ENCODE data around the gene ZNF462. TPM values are rescaled to one million over a fixed set of nuclear protein-coding genes. Genes with fewer than 3 reads are reported as not detected.
A peak's percentile ranks its signal among the peaks of the same experiment; 100 is the strongest.

ZNF462 gene
- polyA plus RNA-seq, 2 of the 4 experiments (the other 2 are of a cell fraction), result 2.4 to 3.9 TPM

DNA sequence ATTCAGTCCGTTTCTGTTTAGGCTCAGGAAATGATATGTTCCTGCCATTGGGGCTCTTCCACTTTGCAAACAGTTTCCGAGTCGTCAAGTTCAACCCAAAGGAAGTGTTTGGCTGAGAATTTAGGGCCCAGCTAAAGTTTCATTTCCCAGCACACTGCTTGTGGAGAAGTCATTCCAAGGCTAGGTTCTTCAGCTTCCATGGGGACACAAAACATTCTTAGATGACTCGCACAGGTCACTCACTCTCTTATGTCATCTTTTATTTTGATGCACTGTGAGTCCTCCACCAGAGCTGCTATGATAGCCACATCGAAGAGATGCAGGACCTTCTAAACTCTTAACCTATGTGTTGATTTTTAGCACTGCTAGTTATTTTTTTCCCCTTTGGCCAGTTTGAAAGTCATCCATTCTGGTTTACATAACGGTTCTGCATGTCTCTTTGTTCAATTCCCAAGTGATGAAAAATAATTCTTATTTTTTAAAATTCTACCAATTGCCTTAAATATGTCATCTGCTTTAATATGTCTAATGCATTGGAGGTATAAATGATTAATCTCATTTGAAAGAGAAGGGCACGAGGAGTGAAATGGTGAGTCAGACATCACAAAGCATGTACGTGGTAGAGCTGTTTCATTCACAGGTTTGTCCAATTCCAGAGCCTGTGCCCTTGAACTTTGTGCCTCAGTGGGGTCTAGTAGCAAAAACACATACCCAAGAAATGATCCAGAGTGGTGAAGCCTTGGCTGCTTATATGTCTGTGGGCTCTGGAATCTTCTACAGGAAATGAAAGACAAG lies 84.3 kb downstream of the ZNF462 start:
- ChIA-PET CTCF (interaction anchor here (0.7 kb wide), 1 partner anchor 13 kb away, joined by 3 read pairs; no protein-coding TSS in a partner anchor), POLR2A (no interaction called here)
- 62% methylated on average over 8 of the region's 8 CpGs for WGBS (ENCODE audit: missing lambda C conversion rate)
- FAIRE-seq (no peak), DNase-seq (ENCODE audit: low read depth in 1 of 2, low spot score in 1 of 2) (no peak), ATAC-seq (peak; percentile 33 to 54; a peak in 2 of 6 replicates)
- Histone ChIP-seq H3K4me3 (no peak overlapping the region), H3K27ac (no peak overlapping the region), H3K4me1 (peaks cover 20% of the 10 kb centered on the region), H3K4me2 (no peak overlapping the region; the same call in 2 of the 3 replicates), H3K9me3 (no peaks in the 10 kb centered on the region)
- TF ChIP-seq, protein P1, sequence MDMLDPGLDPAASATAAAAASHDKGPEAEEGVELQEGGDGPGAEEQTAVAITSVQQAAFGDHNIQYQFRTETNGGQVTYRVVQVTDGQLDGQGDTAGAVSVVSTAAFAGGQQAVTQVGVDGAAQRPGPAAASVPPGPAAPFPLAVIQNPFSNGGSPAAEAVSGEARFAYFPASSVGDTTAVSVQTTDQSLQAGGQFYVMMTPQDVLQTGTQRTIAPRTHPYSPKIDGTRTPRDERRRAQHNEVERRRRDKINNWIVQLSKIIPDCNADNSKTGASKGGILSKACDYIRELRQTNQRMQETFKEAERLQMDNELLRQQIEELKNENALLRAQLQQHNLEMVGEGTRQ (IDR thresholded peaks at IDR 0.05), result no peak
- no peak for TF ChIP-seq RNF2 (IDR thresholded peaks at IDR 0.05; ENCODE audit: borderline replicate concordance, low read depth)
- TF ChIP-seq, protein P2, sequence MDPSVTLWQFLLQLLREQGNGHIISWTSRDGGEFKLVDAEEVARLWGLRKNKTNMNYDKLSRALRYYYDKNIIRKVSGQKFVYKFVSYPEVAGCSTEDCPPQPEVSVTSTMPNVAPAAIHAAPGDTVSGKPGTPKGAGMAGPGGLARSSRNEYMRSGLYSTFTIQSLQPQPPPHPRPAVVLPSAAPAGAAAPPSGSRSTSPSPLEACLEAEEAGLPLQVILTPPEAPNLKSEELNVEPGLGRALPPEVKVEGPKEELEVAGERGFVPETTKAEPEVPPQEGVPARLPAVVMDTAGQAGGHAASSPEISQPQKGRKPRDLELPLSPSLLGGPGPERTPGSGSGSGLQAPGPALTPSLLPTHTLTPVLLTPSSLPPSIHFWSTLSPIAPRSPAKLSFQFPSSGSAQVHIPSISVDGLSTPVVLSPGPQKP (IDR thresholded peaks at IDR 0.05; ENCODE audit: low read depth, low read length), result no peak
- no peak for TF ChIP-seq RARB (CRISPR knock-in tag; IDR thresholded peaks at IDR 0.05)
- no peak for TF ChIP-seq TFCP2L1 (CRISPR knock-in tag; IDR thresholded peaks at IDR 0.05)
- no peak for TF ChIP-seq EHMT2 (IDR thresholded peaks at IDR 0.05; ENCODE audit: low read depth)
- TF ChIP-seq SMC3 (IDR thresholded peaks at IDR 0.05), result no peak
- TF ChIP-seq, protein P3, sequence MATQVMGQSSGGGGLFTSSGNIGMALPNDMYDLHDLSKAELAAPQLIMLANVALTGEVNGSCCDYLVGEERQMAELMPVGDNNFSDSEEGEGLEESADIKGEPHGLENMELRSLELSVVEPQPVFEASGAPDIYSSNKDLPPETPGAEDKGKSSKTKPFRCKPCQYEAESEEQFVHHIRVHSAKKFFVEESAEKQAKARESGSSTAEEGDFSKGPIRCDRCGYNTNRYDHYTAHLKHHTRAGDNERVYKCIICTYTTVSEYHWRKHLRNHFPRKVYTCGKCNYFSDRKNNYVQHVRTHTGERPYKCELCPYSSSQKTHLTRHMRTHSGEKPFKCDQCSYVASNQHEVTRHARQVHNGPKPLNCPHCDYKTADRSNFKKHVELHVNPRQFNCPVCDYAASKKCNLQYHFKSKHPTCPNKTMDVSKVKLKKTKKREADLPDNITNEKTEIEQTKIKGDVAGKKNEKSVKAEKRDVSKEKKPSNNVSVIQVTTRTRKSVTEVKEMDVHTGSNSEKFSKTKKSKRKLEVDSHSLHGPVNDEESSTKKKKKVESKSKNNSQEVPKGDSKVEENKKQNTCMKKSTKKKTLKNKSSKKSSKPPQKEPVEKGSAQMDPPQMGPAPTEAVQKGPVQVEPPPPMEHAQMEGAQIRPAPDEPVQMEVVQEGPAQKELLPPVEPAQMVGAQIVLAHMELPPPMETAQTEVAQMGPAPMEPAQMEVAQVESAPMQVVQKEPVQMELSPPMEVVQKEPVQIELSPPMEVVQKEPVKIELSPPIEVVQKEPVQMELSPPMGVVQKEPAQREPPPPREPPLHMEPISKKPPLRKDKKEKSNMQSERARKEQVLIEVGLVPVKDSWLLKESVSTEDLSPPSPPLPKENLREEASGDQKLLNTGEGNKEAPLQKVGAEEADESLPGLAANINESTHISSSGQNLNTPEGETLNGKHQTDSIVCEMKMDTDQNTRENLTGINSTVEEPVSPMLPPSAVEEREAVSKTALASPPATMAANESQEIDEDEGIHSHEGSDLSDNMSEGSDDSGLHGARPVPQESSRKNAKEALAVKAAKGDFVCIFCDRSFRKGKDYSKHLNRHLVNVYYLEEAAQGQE (IDR thresholded peaks at IDR 0.05), result no peak
- TF ChIP-seq HOXB5 (CRISPR knock-in tag; IDR thresholded peaks at IDR 0.05), result no peak

DNA sequence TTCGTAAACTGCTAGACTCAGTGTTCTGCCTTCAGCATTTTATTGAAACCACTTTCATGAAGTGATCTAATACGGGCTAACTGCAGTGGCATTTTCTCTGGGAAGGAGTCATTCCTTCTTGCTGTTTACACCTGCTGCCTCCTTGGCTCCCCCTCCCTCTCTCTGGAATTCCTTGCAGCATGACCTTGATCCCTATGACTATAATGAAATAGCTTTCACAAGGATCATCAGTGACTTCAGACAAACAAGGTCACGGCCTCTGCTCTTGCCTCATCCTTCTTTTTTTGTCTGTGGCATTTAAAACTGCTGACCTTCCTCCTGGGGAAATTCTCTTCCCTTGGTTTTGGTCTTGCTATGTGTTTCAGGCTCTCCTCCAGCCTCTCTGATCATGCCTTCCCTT lies 90.2 kb downstream of the ZNF462 start:
- TF ChIP-seq ESRRA (IDR thresholded peaks at IDR 0.05; ENCODE audit: borderline replicate concordance, low read length), result 0 out of 2 replicates have a peak, but pooled peaks have one; percentile 16
- peak in 1 of 2 experiments; percentile 45; a peak in 1 of 5 replicates for TF ChIP-seq EP300 (IDR thresholded peaks at IDR 0.05)
- peak; percentile 55; the same call in 1 of the 2 replicates for TF ChIP-seq JUNB (IDR thresholded peaks at IDR 0.05)
- peak; percentile 25 for TF ChIP-seq ZFP36 (IDR thresholded peaks at IDR 0.05; ENCODE audit: borderline replicate concordance, partially characterized antibody)
- TF ChIP-seq FOSL2 (IDR thresholded peaks at IDR 0.05), result no peak
- peak; percentile 44 for TF ChIP-seq FOSL2 (CRISPR knock-in tag; IDR thresholded peaks at IDR 0.05)
- TF ChIP-seq HEYL (CRISPR knock-in tag; IDR thresholded peaks at IDR 0.05), result no peak
- TF ChIP-seq, protein P4, sequence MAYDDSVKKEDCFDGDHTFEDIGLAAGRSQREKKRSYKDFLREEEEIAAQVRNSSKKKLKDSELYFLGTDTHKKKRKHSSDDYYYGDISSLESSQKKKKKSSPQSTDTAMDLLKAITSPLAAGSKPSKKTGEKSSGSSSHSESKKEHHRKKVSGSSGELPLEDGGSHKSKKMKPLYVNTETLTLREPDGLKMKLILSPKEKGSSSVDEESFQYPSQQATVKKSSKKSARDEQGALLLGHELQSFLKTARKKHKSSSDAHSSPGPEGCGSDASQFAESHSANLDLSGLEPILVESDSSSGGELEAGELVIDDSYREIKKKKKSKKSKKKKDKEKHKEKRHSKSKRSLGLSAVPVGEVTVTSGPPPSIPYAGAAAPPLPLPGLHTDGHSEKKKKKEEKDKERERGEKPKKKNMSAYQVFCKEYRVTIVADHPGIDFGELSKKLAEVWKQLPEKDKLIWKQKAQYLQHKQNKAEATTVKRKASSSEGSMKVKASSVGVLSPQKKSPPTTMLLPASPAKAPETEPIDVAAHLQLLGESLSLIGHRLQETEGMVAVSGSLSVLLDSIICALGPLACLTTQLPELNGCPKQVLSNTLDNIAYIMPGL (CRISPR knock-in tag; IDR thresholded peaks at IDR 0.05; ENCODE audit: borderline replicate concordance), result no peak
- TF ChIP-seq CEBPB (IDR thresholded peaks at IDR 0.05), result peak; percentile 21 to 24; a peak in 2 of 4 replicates
- TF ChIP-seq JUN (IDR thresholded peaks at IDR 0.05), result 0 out of 5 replicates have a peak, but pooled peaks of 1 of the 2 experiments have one; percentile 24
- CTCF ChIA-PET, result no interaction called here
- Histone ChIP-seq H3K4me2 (peak overlapping the region; percentile 32), H3K4me3 (no peak overlapping the region), H3K9me3 (no peaks in the 10 kb centered on the region), H3K4me1 (peaks cover 14% of the 10 kb centered on the region), H3K27ac (peak overlapping the region; percentile 11 to 49; a peak in 2 of 6 replicates)
- peak in 1 of 2 experiments; percentile 74; a peak in 3 of 6 replicates for ATAC-seq
- WGBS (ENCODE audit: missing lambda C conversion rate), result 51% methylated on average over 3 of the region's 3 CpGs
- DNase-seq (ENCODE audit: low read depth in 1 of 2, low spot score in 1 of 2), result peak; percentile 5 to 50
- no peak for FAIRE-seq
- POLR2A ChIA-PET, result no interaction called here
